Thymus (tissue), 11 donors: ENCODE results near the gene ATP10A. TPM values are rescaled to one million over a fixed set of nuclear protein-coding genes. Genes with fewer than 3 reads are reported as not detected.

Experiments used
- DNase-seq, 9 donors: peaks; one replicate each; pipeline ENCODE4 v3.0.0-alpha.2; 2013; ENCODE audit warnings: low spot score in 9 of 9, low read depth in 6 of 9, missing footprints in 1 of 9
- H3K27ac ChIP-seq, 2 donors: one replicate each; pipeline ENCODE4 v1.5.1; 2013; ENCODE audit warnings: control low read depth in 1 of 2, low read depth in 1 of 2, low read length in 1 of 2, mild to moderate bottlenecking in 1 of 2, moderate library complexity in 1 of 2
- H3K27me3 ChIP-seq, 2 donors: one replicate each; pipeline ENCODE4 v1.5.1; 2013; ENCODE audit warnings: low read length in 1 of 2; ENCODE audit not compliant: control insufficient read depth in 2 of 2, insufficient read depth in 1 of 2
- H3K36me3 ChIP-seq, 2 donors: one replicate each; pipeline ENCODE4 v1.5.1; 2013; ENCODE audit warnings: low read length in 1 of 2, mild to moderate bottlenecking in 1 of 2, moderate library complexity in 1 of 2; ENCODE audit not compliant: control insufficient read depth in 2 of 2, insufficient read depth in 2 of 2
- H3K4me1 ChIP-seq, 2 donors: one replicate each; pipeline ENCODE4 v1.5.1; 2013; ENCODE audit warnings: low read length in 2 of 2; ENCODE audit not compliant: control insufficient read depth in 2 of 2, insufficient read depth in 2 of 2
- H3K4me3 ChIP-seq, 2 donors: one replicate each; pipeline ENCODE4 v1.5.1; 2013; ENCODE audit warnings: low read length in 2 of 2, control low read depth in 1 of 2, mild to moderate bottlenecking in 1 of 2
- H3K9me3 ChIP-seq, 2 donors: one replicate each; pipeline ENCODE4 v1.5.1; 2013; ENCODE audit warnings: low read length in 1 of 2, mild to moderate bottlenecking in 1 of 2; ENCODE audit not compliant: control insufficient read depth in 2 of 2, insufficient read depth in 1 of 2
- WGBS: extraction: QIAGEN DNeasy Blood & Tissue Kit; methylation state at CpG from one replicate; pipeline ENCODE4 v1.1.7; 2013; 5-methylcytosine and 5-hydroxymethylcytosine counted together
- polyA plus RNA-seq: library from polyadenylated mRNA; stranded (reverse); fragments of 200-250 nt; gene quantifications from one replicate; pipeline ENCODE4 v1.2.3, GENCODE V29; 2013
- total RNA-seq: library from RNA; stranded (reverse); fragments of 120-200 nt; gene quantifications from one replicate; pipeline ENCODE4 v1.2.4, GENCODE V29; 2013
- donor health status: healthy.

ATP10A gene
- total and polyA plus RNA-seq, 2 donors: 2.4 to 2.6 TPM

DNA sequence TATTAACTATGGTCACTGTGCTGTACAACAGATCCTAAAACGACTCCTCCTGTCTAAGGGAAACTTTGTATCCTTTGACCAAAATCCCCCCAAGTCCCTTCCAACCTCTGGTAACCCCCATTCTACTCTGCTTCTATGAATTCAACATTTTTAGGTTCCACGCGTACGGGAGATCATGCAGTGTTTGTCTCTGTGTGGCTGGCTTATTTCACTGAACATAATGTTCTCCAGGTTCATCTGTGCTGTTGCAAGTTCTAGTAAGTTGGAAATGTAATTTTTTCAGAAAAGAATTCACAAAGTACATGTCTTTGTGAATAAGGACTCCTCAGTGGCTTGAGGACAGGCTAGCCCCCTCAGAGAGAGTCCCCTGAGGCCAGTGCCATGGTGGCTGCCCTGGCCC lies 66.1 kb downstream of the ATP10A start:
- no peak overlapping the region for H3K27ac ChIP-seq
- no peaks in the 10 kb centered on the region for H3K27me3 ChIP-seq
- peaks cover 0 to 14% of the 10 kb centered on the region in 2 donors for H3K4me1 ChIP-seq
- H3K36me3 ChIP-seq: no peaks in the 10 kb centered on the region
- no peak overlapping the region for H3K4me3 ChIP-seq
- no peaks in the 10 kb centered on the region for H3K9me3 ChIP-seq
- 93% methylated on average over 4 of the region's 4 CpGs for WGBS
- no peak for DNase-seq

- 84% methylated on average over 7 of the region's 7 CpGs for WGBS
- Histone ChIP-seq H3K36me3 (no peaks in the 10 kb centered on the region), H3K27me3 (no peaks in the 10 kb centered on the region), H3K27ac (no peak overlapping the region), H3K4me1 (peaks cover 0 to 14% of the 10 kb centered on the region in 2 donors), H3K9me3 (no peaks in the 10 kb centered on the region), H3K4me3 (no peak overlapping the region)
- no peak for DNase-seq
These were observed 66.7 kb downstream of the ATP10A start for GRCh38 chr15:25796395-25796794.

- WGBS: 8% methylated on average over 6 of the region's 6 CpGs
- DNase-seq: peak in 2 of 9 donors; percentile 16 to 52
- Histone ChIP-seq H3K36me3 (no peaks in the 10 kb centered on the region), H3K4me3 (no peak overlapping the region), H3K27ac (no peak overlapping the region), H3K9me3 (no peaks in the 10 kb centered on the region), H3K27me3 (no peaks in the 10 kb centered on the region), H3K4me1 (peaks cover 0 to 9% of the 10 kb centered on the region in 2 donors)
These were observed 67.4 kb downstream of the ATP10A start for GRCh38 chr15:25795712-25796111.

GRCh38 chr15:25795061-25795460 lies 68.1 kb downstream of the ATP10A start:
- H3K4me1 ChIP-seq: peaks cover 0 to 4% of the 10 kb centered on the region in 2 donors
- DNase-seq: no peak
- H3K27ac ChIP-seq: no peak overlapping the region
- H3K27me3 ChIP-seq: no peaks in the 10 kb centered on the region
- H3K9me3 ChIP-seq: no peaks in the 10 kb centered on the region
- no peak overlapping the region for H3K4me3 ChIP-seq
- WGBS: 90% methylated on average over 9 of the region's 9 CpGs
- H3K36me3 ChIP-seq: no peaks in the 10 kb centered on the region

DNA sequence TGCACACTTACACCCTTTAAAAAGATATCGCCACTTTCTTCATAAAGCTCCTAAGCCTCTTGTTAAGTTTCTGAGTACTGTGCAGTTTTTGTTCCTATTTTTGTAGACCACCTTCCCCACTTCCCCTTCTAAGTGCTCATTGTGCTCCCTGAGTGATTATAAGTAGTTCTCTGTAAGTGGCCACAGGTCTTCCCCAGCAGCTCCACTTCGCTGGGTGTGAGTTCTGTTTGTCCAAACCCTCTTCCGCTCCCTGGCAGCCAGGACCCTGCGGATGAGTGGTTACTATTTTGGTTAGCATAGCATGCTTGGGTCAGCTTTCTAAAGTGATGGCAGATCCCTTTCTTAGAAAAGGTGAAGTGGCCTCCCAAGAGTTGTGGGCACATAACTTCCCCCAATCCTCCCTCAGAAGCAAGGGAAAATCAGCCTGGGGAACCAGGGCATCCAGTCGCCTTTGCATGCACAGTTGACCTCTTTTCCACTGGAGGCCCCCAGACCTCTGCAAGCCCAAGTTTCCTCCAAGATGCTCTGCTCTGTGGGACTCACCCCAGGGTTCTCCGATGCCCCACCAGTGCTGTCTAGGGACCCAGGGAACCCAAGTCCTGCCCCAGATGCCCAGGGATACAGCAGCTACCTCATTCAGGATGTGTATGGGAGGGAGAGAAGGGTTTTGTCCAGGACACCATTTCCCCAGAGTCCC lies 69.6 kb downstream of the ATP10A start:
- DNase-seq: peak in 1 of 9 donors; percentile 33
- Histone ChIP-seq H3K27ac (no peak overlapping the region), H3K4me3 (no peak overlapping the region), H3K4me1 (peaks cover 0 to 4% of the 10 kb centered on the region in 2 donors), H3K9me3 (no peaks in the 10 kb centered on the region), H3K36me3 (no peaks in the 10 kb centered on the region), H3K27me3 (no peaks in the 10 kb centered on the region)
- 44% methylated on average over 6 of the region's 6 CpGs for WGBS

GRCh38 chr15:25792128-25792527 lies 71.0 kb downstream of the ATP10A start:
- no peaks in the 10 kb centered on the region for H3K36me3 ChIP-seq
- no peaks in the 10 kb centered on the region for H3K9me3 ChIP-seq
- no peak for DNase-seq
- H3K4me3 ChIP-seq: no peak overlapping the region
- no peak overlapping the region for H3K27ac ChIP-seq
- H3K27me3 ChIP-seq: no peaks in the 10 kb centered on the region
- 80% methylated on average over 3 of the region's 3 CpGs for WGBS
- H3K4me1 ChIP-seq: peaks cover 0 to 4% of the 10 kb centered on the region in 2 donors

GRCh38 chr15:25790000-25790660 lies 73.0 kb downstream of the ATP10A start:
- Histone ChIP-seq H3K4me1 (no peaks in the 10 kb centered on the region), H3K9me3 (no peaks in the 10 kb centered on the region), H3K4me3 (no peak overlapping the region), H3K36me3 (no peaks in the 10 kb centered on the region), H3K27ac (no peak overlapping the region), H3K27me3 (no peaks in the 10 kb centered on the region)
- no peak for DNase-seq
- 88% methylated on average over 7 of the region's 7 CpGs for WGBS

DNA sequence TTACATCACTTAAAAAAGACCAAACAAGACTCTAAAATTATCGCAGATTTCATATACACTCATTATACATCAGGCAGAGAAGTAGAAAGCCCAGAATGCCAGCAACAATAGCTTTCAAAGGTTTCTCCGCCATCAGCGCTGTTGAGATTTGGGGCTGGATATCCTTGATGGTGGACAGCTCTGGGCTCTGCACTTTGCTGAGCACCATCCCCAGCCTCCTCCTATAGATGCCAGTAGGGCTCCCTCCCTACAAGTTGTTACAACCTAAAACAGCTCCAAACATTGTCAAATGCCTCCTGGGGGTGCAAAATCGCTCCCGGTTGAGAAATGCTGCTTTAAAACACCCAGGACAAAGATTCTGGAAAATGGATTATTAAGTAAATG lies 73.5 kb downstream of the ATP10A start:
- Histone ChIP-seq H3K27me3 (no peaks in the 10 kb centered on the region), H3K36me3 (no peaks in the 10 kb centered on the region), H3K4me1 (no peaks in the 10 kb centered on the region), H3K4me3 (no peak overlapping the region), H3K9me3 (no peaks in the 10 kb centered on the region), H3K27ac (no peak overlapping the region)
- 97% methylated on average over 5 of the region's 5 CpGs for WGBS
- DNase-seq: no peak

DNA sequence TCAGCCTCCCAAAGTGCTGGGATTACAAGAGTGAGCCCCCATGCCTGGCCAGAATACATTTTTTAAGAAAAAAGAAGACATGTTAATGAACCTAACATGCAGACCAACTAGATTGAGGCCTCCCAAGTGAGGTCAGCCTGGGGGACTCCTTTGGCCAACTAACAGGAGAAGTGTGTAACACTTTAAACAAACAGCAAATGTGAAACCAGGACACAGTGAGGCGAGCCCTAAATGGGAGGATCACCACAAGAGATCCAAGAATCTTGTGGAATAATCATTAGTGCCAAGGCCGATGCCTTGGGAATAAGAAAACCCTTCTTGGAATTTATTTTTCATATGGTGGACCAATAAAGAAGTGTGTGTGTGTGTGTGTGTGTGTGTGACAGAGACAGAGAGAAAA lies 73.9 kb downstream of the ATP10A start:
- Histone ChIP-seq H3K4me1 (no peaks in the 10 kb centered on the region), H3K27ac (no peak overlapping the region)
- DNase-seq: no peak

More for the DNA sequence above, 73.9 kb downstream of the ATP10A start:
- Histone ChIP-seq H3K27me3 (no peaks in the 10 kb centered on the region), H3K36me3 (no peaks in the 10 kb centered on the region), H3K4me3 (no peak overlapping the region), H3K9me3 (no peaks in the 10 kb centered on the region)
- 93% methylated on average over 2 of the region's 2 CpGs for WGBS
